HEK293T (cell line): ENCODE measurements around the gene DCAF11.

Source experiments
- BHLHE40 ChIP-seq: fragments of 450-650 bp; IDR thresholded peaks from 2 replicates; pipeline ENCODE4 v1.6.1; 2016; ENCODE audit warnings: mild to moderate bottlenecking, moderate library complexity, borderline replicate concordance
- FOXA1 ChIP-seq: fragments of 450-650 bp; IDR thresholded peaks from 2 replicates; pipeline ENCODE4 v1.6.1; 2016; ENCODE audit warnings: mild to moderate bottlenecking
- FOXK2 ChIP-seq: fragments of 450-650 bp; IDR thresholded peaks from 2 replicates; pipeline ENCODE4 v1.6.1; 2016; ENCODE audit warnings: mild to moderate bottlenecking
- FOXM1 ChIP-seq: fragments of 450-650 bp; IDR thresholded peaks from 2 replicates; pipeline ENCODE4 v1.6.1; 2017; ENCODE audit warnings: mild to moderate bottlenecking, borderline replicate concordance
- HDGF ChIP-seq: fragments of 450-650 bp; IDR thresholded peaks from 2 replicates; pipeline ENCODE4 v1.6.1; 2017; ENCODE audit warnings: antibody characterized with exemption, borderline replicate concordance
- L3MBTL2 ChIP-seq: fragments of 450-650 bp; conservative IDR thresholded peaks from 2 replicates; pipeline ENCODE4 v1.6.1; 2016; ENCODE audit warnings: mild to moderate bottlenecking
- NFRKB ChIP-seq: fragments of 450-650 bp; IDR thresholded peaks from 2 replicates; pipeline ENCODE4 v1.6.1; 2016; ENCODE audit warnings: mild to moderate bottlenecking, moderate library complexity
- SP1 ChIP-seq: fragments of 450-650 bp; IDR thresholded peaks from 2 replicates; pipeline ENCODE4 v1.6.1; 2017
- SUZ12 ChIP-seq: fragments of 450-650 bp; IDR thresholded peaks from 2 replicates; pipeline ENCODE4 v1.6.1; 2016; ENCODE audit warnings: mild to moderate bottlenecking
- TARDBP ChIP-seq: fragments of 450-650 bp; IDR thresholded peaks from 2 replicates; pipeline ENCODE4 v1.6.1; 2016
- ZNF384 ChIP-seq: fragments of 450-650 bp; IDR thresholded peaks from 2 replicates; pipeline ENCODE4 v1.6.1; 2016
- TF ChIP-seq, protein P1 (sequence below): fragments of 450-650 bp; IDR thresholded peaks from 2 replicates; pipeline ENCODE4 v1.6.1; 2016

GRCh38 chr14:24160850-24161804 lies 46.5 kb downstream of the DCAF11 start, which contains the start of gene IRF9:
- no peak for TF ChIP-seq ZNF384
- TF ChIP-seq BHLHE40, result no peak
- TF ChIP-seq, protein P1, sequence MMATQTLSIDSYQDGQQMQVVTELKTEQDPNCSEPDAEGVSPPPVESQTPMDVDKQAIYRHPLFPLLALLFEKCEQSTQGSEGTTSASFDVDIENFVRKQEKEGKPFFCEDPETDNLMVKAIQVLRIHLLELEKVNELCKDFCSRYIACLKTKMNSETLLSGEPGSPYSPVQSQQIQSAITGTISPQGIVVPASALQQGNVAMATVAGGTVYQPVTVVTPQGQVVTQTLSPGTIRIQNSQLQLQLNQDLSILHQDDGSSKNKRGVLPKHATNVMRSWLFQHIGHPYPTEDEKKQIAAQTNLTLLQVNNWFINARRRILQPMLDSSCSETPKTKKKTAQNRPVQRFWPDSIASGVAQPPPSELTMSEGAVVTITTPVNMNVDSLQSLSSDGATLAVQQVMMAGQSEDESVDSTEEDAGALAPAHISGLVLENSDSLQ, result no peak
- TF ChIP-seq FOXM1, result no peak
- TF ChIP-seq HDGF, result peak; percentile 62; the same call in 1 of the 2 replicates
- TF ChIP-seq SP1, result no peak
- no peak for TF ChIP-seq FOXK2
- no peak for TF ChIP-seq FOXA1
- TF ChIP-seq NFRKB, result no peak
- no peak for TF ChIP-seq SUZ12
- no peak for TF ChIP-seq L3MBTL2
- TF ChIP-seq TARDBP, result no peak
